Upper lobe of left lung (tissue), 6 donors: ENCODE results near the gene AFF3. TPM values are rescaled to one million over a fixed set of nuclear protein-coding genes. Genes with fewer than 3 reads are reported as not detected.

Experiments used
- ATAC-seq, 2 donors: fragments of 200-7000 bp; cut with Tn5 transposase; one replicate each; pipeline ENCODE4 v1.9.1; 2022; ENCODE audit warnings: mild to moderate bottlenecking in 2 of 2, moderate library complexity in 2 of 2; ENCODE audit not compliant: low FRiP score in 2 of 2
- DNase-seq, 2 donors: peaks; one replicate each; pipeline ENCODE4 v3.0.0-alpha.2; 2019 to 2020
- H3K27ac ChIP-seq, 4 donors: fragments of 200-600 bp; sonication (generic); one replicate each; pipeline ENCODE4 v1.5.1; 2016 to 2019
- H3K27me3 ChIP-seq, 4 donors: fragments of 200-600 bp; sonication (generic); one replicate each; pipeline ENCODE4 v1.5.1; 2017 to 2019
- H3K36me3 ChIP-seq, 4 donors: fragments of 200-600 bp; sonication (generic); one replicate each; pipeline ENCODE4 v1.5.1; 2016 to 2019
- H3K4me1 ChIP-seq, 4 donors: fragments of 200-600 bp; sonication (generic); one replicate each; pipeline ENCODE4 v1.5.1; 2018 to 2019
- H3K4me3 ChIP-seq, 4 donors: fragments of 200-600 bp; sonication (generic); one replicate each; pipeline ENCODE4 v1.5.1; 2017 to 2019; ENCODE audit warnings: mild to moderate bottlenecking in 2 of 4, moderate library complexity in 1 of 4
- H3K9me3 ChIP-seq, 4 donors: fragments of 200-600 bp; sonication (generic); one replicate each; pipeline ENCODE4 v1.5.1; 2018 to 2019
- CTCF ChIP-seq, 6 experiments: fragments of 450-650 bp in 4 of 6; fragments of 200-600 bp in 2 of 6; sonication (generic) in 2 of 6; IDR thresholded peaks; one replicate each; pipeline ENCODE4 v1.5.1; 2016 to 2019; ENCODE audit warnings: antibody characterized with exemption in 6 of 6
- EP300 ChIP-seq, 4 donors: sonication (generic); formaldehyde crosslinking; IDR thresholded peaks; one replicate each; pipeline ENCODE4 v1.5.1; 2017; ENCODE audit warnings: antibody characterized with exemption in 4 of 4, control low read depth in 2 of 4
- POLR2A ChIP-seq, 4 donors: fragments of 450-650 bp; IDR thresholded peaks; one replicate each; pipeline ENCODE4 v1.5.1; 2016 to 2017; ENCODE audit warnings: antibody characterized with exemption in 4 of 4, mild to moderate bottlenecking in 2 of 4
- POLR2AphosphoS5 ChIP-seq, 2 donors: sonication (generic); formaldehyde crosslinking; IDR thresholded peaks; one replicate each; pipeline ENCODE4 v1.5.1; 2017; ENCODE audit warnings: antibody characterized with exemption in 2 of 2
- WGBS, 2 donors: methylation state at CpG; one replicate each; pipeline ENCODE4 v1.1.5; 2017 to 2018; 5-methylcytosine and 5-hydroxymethylcytosine counted together
- total RNA-seq, 6 donors: library from RNA; depleted of rRNA in 4 of 6; stranded (reverse); fragments of >200 nt in 4 of 6; gene quantifications; one replicate each; pipeline versions ENCODE4 v1.1.0 to v1.2.1, GENCODE V29; 2016 to 2021
- donor health status: DM: no; HTN: no; CAD: no; lungs with moderate emphysema.
- donor health status: DM: no; HTN: yes; CAD: no; lungs with severe emphysema.

The AFF3 gene
- total RNA-seq, 6 donors from 2014 or later = 21.0 to 195 (median 47.9) TPM

- DNase-seq (no peak), ATAC-seq (no peak)
- H3K27me3 ChIP-seq = no peaks in the 10 kb centered on the region
- no peaks in the 10 kb centered on the region for H3K36me3 ChIP-seq
- WGBS, 2 donors = 63 to 67% methylated on average over 5 of the region's 5 CpGs
- TF ChIP-seq CTCF (IDR thresholded peaks at IDR 0.05) (no peak), POLR2AphosphoS5 (IDR thresholded peaks at IDR 0.05) (no peak), POLR2A (IDR thresholded peaks at IDR 0.05) (no peak), EP300 (IDR thresholded peaks at IDR 0.05) (no peak)
- H3K4me3 ChIP-seq = no peak overlapping the region
- peak overlapping the region in 3 of 4 donors; percentile 58 to 69 (median 62) for H3K27ac ChIP-seq
- peaks cover 19 to 42% (median 31%) of the 10 kb centered on the region in 4 donors for H3K4me1 ChIP-seq
- no peaks in the 10 kb centered on the region for H3K9me3 ChIP-seq
Observed at GRCh38 chr2:100066856-100067255, 75.5 kb downstream of the AFF3 start.

GRCh38 chr2:100066246-100066645 is 76.1 kb downstream of the AFF3 start:
- Histone ChIP-seq H3K4me1 (peaks cover 19 to 42% (median 32%) of the 10 kb centered on the region in 4 donors), H3K9me3 (no peaks in the 10 kb centered on the region), H3K4me3 (no peak overlapping the region), H3K36me3 (no peaks in the 10 kb centered on the region), H3K27ac (peak overlapping the region in 2 of 4 donors; percentile 44 to 69), H3K27me3 (no peaks in the 10 kb centered on the region)
- ATAC-seq = no peak
- WGBS, 2 donors = 12 to 27% methylated on average over 3 of the region's 3 CpGs
- DNase-seq = no peak
- TF ChIP-seq EP300 (IDR thresholded peaks at IDR 0.05) = no peak
- TF ChIP-seq POLR2AphosphoS5 (IDR thresholded peaks at IDR 0.05) = no peak
- TF ChIP-seq POLR2A (IDR thresholded peaks at IDR 0.05) = no peak
- no peak for TF ChIP-seq CTCF (IDR thresholded peaks at IDR 0.05)

DNA sequence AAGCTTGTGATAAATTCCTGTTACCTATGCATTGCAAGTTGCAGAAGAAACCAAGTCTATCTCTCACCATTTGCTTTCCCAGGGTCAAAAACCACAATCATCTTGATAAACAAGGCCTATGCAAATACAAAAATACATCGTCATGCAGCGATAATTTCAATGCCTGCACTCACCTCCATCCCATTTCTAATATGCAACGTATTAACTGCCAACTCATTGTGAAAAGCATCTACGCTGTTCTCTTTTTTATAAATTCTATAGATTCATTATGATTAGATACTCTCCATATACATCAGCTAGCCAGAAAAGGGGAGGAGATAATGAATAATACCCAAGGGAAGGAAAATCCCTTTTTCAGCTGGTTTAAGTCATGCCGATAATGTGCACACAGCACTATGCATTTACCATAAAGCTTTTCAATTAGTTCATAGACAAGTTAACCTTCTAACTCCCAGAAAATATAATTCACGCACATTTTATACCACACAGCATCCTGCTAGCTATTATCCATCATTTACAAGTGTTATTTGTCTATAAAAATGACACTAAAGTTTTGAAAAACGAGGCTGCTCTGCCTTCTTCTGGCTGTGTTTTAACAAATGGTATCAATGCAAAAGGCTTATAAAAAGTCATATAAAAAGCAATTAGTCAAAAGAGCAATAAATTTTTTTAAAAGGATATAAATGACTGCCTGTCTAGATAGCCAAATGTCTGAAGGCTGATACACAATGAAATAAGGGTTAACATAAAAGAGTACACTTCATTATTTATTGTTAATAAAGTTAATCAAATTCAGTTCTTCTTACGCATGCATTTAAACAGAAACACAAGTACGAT is 77.6 kb downstream of the AFF3 start:
- ATAC-seq (no peak), DNase-seq (no peak)
- Histone ChIP-seq H3K27ac (peak overlapping the region in 1 of 4 donors; percentile 36), H3K36me3 (no peaks in the 10 kb centered on the region), H3K4me1 (peaks cover 19 to 42% (median 28%) of the 10 kb centered on the region in 4 donors), H3K4me3 (no peak overlapping the region), H3K9me3 (no peaks in the 10 kb centered on the region), H3K27me3 (no peaks in the 10 kb centered on the region)
- 79 to 81% methylated on average over 9 of the region's 9 CpGs for WGBS, 2 donors
- TF ChIP-seq CTCF (IDR thresholded peaks at IDR 0.05) = no peak
- TF ChIP-seq POLR2A (IDR thresholded peaks at IDR 0.05) = no peak
- TF ChIP-seq EP300 (IDR thresholded peaks at IDR 0.05) = no peak
- no peak for TF ChIP-seq POLR2AphosphoS5 (IDR thresholded peaks at IDR 0.05)

DNA sequence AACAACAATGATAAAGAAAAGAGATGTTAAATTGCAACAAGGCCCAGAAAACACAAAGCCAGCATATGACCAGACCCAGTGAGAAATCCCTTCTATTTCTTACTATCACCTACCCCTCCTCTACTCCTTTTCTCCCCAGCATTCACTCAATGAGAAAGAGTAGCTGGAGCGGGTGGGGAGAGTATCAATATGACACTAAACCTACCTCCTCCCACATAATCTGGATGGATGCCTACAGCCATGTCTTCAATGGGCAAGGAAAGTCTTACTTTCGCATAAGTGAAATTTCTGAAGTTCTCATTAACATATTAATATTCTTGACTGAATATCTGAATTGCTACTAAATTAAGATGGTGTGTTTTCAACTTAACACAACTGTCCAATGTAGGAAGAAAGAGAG is 78.2 kb downstream of the AFF3 start:
- WGBS, 2 donors = 89 to 96% methylated on average over 2 of the region's 2 CpGs
- DNase-seq = no peak
- no peaks in the 10 kb centered on the region for H3K36me3 ChIP-seq
- H3K27ac ChIP-seq = no peak overlapping the region
- ATAC-seq = no peak
- no peak overlapping the region for H3K4me3 ChIP-seq
- H3K27me3 ChIP-seq = no peaks in the 10 kb centered on the region
- peaks cover 19 to 39% (median 25%) of the 10 kb centered on the region in 4 donors for H3K4me1 ChIP-seq
- TF ChIP-seq POLR2A (IDR thresholded peaks at IDR 0.05) (no peak), POLR2AphosphoS5 (IDR thresholded peaks at IDR 0.05) (no peak), EP300 (IDR thresholded peaks at IDR 0.05) (no peak), CTCF (IDR thresholded peaks at IDR 0.05) (no peak)
- no peaks in the 10 kb centered on the region for H3K9me3 ChIP-seq
